Measurements from ENCODE around the gene RFX8.

DNA sequence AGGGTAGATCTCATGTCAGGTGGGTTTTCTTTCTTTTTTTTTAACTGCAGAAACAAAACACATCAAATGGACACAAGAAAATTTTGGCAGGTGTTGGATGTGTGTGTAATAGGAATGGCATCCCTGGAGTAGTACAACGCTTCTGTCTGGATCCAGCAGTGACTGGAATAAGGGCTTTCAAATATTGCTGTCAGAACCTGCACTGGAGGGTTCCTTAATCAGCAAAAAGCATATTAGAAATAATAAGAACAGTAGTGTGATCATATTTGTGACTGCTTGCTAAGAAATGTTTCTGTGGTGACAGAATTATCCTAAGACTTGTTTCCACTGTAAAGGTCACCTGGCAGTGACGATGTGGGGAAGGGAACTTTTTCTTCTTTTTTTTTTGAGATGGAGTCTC, 118.4 kb downstream of the RFX8 start:
- TF ChIP-seq, protein P1, sequence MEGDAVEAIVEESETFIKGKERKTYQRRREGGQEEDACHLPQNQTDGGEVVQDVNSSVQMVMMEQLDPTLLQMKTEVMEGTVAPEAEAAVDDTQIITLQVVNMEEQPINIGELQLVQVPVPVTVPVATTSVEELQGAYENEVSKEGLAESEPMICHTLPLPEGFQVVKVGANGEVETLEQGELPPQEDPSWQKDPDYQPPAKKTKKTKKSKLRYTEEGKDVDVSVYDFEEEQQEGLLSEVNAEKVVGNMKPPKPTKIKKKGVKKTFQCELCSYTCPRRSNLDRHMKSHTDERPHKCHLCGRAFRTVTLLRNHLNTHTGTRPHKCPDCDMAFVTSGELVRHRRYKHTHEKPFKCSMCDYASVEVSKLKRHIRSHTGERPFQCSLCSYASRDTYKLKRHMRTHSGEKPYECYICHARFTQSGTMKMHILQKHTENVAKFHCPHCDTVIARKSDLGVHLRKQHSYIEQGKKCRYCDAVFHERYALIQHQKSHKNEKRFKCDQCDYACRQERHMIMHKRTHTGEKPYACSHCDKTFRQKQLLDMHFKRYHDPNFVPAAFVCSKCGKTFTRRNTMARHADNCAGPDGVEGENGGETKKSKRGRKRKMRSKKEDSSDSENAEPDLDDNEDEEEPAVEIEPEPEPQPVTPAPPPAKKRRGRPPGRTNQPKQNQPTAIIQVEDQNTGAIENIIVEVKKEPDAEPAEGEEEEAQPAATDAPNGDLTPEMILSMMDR (conservative IDR thresholded peaks at IDR 0.05; ENCODE audit: low read length) = no peak
- TF ChIP-seq EZH2phosphoT487 (IDR thresholded peaks at IDR 0.05; ENCODE audit: borderline replicate concordance) = no peak
